ENCODE measurements around the gene WDFY1.
"Not testable (repeated sequence)": the region's sequence is repeated elsewhere in the genome, so short reads cannot be mapped to it uniquely, and the experiment has no call there.

The WDFY1 gene

GRCh38 chr2:223957092-223957851 lies 12.1 kb upstream of the WDFY1 start, which contains the start of gene MRPL44:
Gene MRPL44, plus strand, starts transcription at chr2:223957463. Its CDS starts 10 bp downstream, at chr2:223957473.
- DNase-seq (ENCODE audit: extremely low read depth in 1 of 2, low read depth in 1 of 2): peak; percentile 89 to 98

GRCh38 chr2:223956300-223956699 lies 11.2 kb upstream of the WDFY1 start:
- no peak for DNase-seq (ENCODE audit: extremely low read depth in 1 of 2, low read depth in 1 of 2)

- no peak for DNase-seq (ENCODE audit: extremely low read depth in 1 of 2, low read depth in 1 of 2)
Observed at GRCh38 chr2:223954401-223954800, 9.3 kb upstream of the WDFY1 start.

- no peak for DNase-seq (ENCODE audit: extremely low read depth in 1 of 2, low read depth in 1 of 2)
Observed at GRCh38 chr2:223952280-223952968, 7.3 kb upstream of the WDFY1 start.

GRCh38 chr2:223950448-223951347 lies 5.6 kb upstream of the WDFY1 start:
- no peak for DNase-seq (ENCODE audit: extremely low read depth in 1 of 2, low read depth in 1 of 2)

GRCh38 chr2:223949241-223949840 lies 4.2 kb upstream of the WDFY1 start:
- DNase-seq (ENCODE audit: extremely low read depth in 1 of 2, low read depth in 1 of 2): no peak

- no peak for DNase-seq (ENCODE audit: extremely low read depth in 1 of 2, low read depth in 1 of 2)
Observed at GRCh38 chr2:223947711-223948205, 2.6 kb upstream of the WDFY1 start.

- DNase-seq (ENCODE audit: extremely low read depth in 1 of 2, low read depth in 1 of 2): no peak
Observed at GRCh38 chr2:223945755-223946154, 620 bp upstream of the WDFY1 start.

- DNase-seq (ENCODE audit: extremely low read depth in 1 of 2, low read depth in 1 of 2): no peak
Observed at GRCh38 chr2:223944166-223944702, 901 bp downstream of the WDFY1 start.

GRCh38 chr2:223943561-223944008 lies 1.6 kb downstream of the WDFY1 start:
- no peak for DNase-seq (ENCODE audit: extremely low read depth in 1 of 2, low read depth in 1 of 2)

GRCh38 chr2:223943135-223943534 lies 2.0 kb downstream of the WDFY1 start:
- no peak for DNase-seq (ENCODE audit: extremely low read depth in 1 of 2, low read depth in 1 of 2)

GRCh38 chr2:223941579-223942277 lies 3.4 kb downstream of the WDFY1 start:
- DNase-seq (ENCODE audit: extremely low read depth in 1 of 2, low read depth in 1 of 2): no peak

- DNase-seq (ENCODE audit: extremely low read depth in 1 of 2, low read depth in 1 of 2): not testable (repeated sequence)
Observed at GRCh38 chr2:223939438-223939837, 5.7 kb downstream of the WDFY1 start.

GRCh38 chr2:223937535-223937934 lies 7.6 kb downstream of the WDFY1 start:
- DNase-seq (ENCODE audit: extremely low read depth in 1 of 2, low read depth in 1 of 2): no peak

- no peak for DNase-seq (ENCODE audit: extremely low read depth in 1 of 2, low read depth in 1 of 2)
Observed at GRCh38 chr2:223936862-223937326, 8.2 kb downstream of the WDFY1 start.

- DNase-seq (ENCODE audit: extremely low read depth in 1 of 2, low read depth in 1 of 2): no peak
Observed at GRCh38 chr2:223935459-223936125, 9.5 kb downstream of the WDFY1 start.

- no peak for DNase-seq (ENCODE audit: extremely low read depth in 1 of 2, low read depth in 1 of 2)
Observed at GRCh38 chr2:223934870-223935269, 10.3 kb downstream of the WDFY1 start.

GRCh38 chr2:223932816-223933800 lies 12.0 kb downstream of the WDFY1 start:
- no peak for DNase-seq (ENCODE audit: extremely low read depth in 1 of 2, low read depth in 1 of 2)

Data from activated CD8-positive, alpha-beta memory T cell treated with anti-CD3 and anti-CD28 coated beads for 1 hour (primary cell).